GM21390 (cell line): ENCODE measurements around the gene TBR1.

Source experiments
- ATAC-seq: cut with Tn5 transposase; IDR thresholded peaks from one replicate; pipeline ENCODE4 v1.9.1; 2021; ENCODE audit not compliant: unreplicated experiment

TBR1 gene

GRCh38 chr2:161426922-161427663, 11.0 kb downstream of the TBR1 start:
- no peak for ATAC-seq

- ATAC-seq: no peak
These were observed 11.8 kb downstream of the TBR1 start for GRCh38 chr2:161427664-161428587.

- ATAC-seq: no peak
These were observed 14.3 kb downstream of the TBR1 start for GRCh38 chr2:161430386-161430785.

- no peak for ATAC-seq
These were observed 16.0 kb downstream of the TBR1 start for GRCh38 chr2:161432107-161432506.

GRCh38 chr2:161434118-161434517, 18.0 kb downstream of the TBR1 start:
- no peak for ATAC-seq

- no peak for ATAC-seq
These were observed 20.3 kb downstream of the TBR1 start for GRCh38 chr2:161436411-161436810.

GRCh38 chr2:161438598-161438997, 22.5 kb downstream of the TBR1 start:
- no peak for ATAC-seq

- ATAC-seq: no peak
These were observed 29.0 kb downstream of the TBR1 start for GRCh38 chr2:161445097-161445496.

GRCh38 chr2:161448431-161448830, 32.3 kb downstream of the TBR1 start:
- ATAC-seq: no peak

- no peak for ATAC-seq
These were observed 55.5 kb downstream of the TBR1 start for GRCh38 chr2:161471631-161472030.

- ATAC-seq: no peak
These were observed 58.8 kb downstream of the TBR1 start for GRCh38 chr2:161474920-161475319.
